NCI-H1092 treated with DMSO at 0.1 percent for 48 hours (cell line): Measurements from ENCODE around the gene SHB.

Source experiments
- DNase-seq: peaks from one replicate; lab custom pipeline; 2025; lab: John Stamatoyannopoulos, UW

Gene SHB

GRCh38 chr9:38088006-38088925, 19.2 kb upstream of the SHB start:
- DNase-seq: peak; percentile 73

GRCh38 chr9:38086496-38086895, 17.5 kb upstream of the SHB start:
- DNase-seq: no peak

- DNase-seq: no peak
Observed at GRCh38 chr9:38085308-38085707, 16.3 kb upstream of the SHB start.

GRCh38 chr9:38084556-38084880, 15.5 kb upstream of the SHB start:
- no peak for DNase-seq

GRCh38 chr9:38083858-38084555, 15.0 kb upstream of the SHB start:
- no peak for DNase-seq

- DNase-seq: no peak
Observed at GRCh38 chr9:38082446-38083287, 13.6 kb upstream of the SHB start.

GRCh38 chr9:38081356-38082108, 12.5 kb upstream of the SHB start:
- no peak for DNase-seq

- no peak for DNase-seq
Observed at GRCh38 chr9:38079461-38080031, 10.5 kb upstream of the SHB start.

GRCh38 chr9:38075272-38075671, 6.2 kb upstream of the SHB start:
- no peak for DNase-seq

- no peak for DNase-seq
Observed at GRCh38 chr9:38074441-38074961, 5.5 kb upstream of the SHB start.

- DNase-seq: no peak
Observed at GRCh38 chr9:38073882-38074281, 4.9 kb upstream of the SHB start.

- no peak for DNase-seq
Observed at GRCh38 chr9:38071470-38072134, 2.6 kb upstream of the SHB start.

GRCh38 chr9:38067859-38068681, 957 bp downstream of the SHB start:
- DNase-seq: peak; percentile 63

- DNase-seq: peak; percentile 39
Observed at GRCh38 chr9:38066914-38067858, 1.8 kb downstream of the SHB start.

GRCh38 chr9:38066197-38066913, 2.7 kb downstream of the SHB start:
- peak; percentile 39 for DNase-seq

- DNase-seq: no peak
Observed at GRCh38 chr9:38065369-38066075, 3.5 kb downstream of the SHB start.

GRCh38 chr9:38064842-38065368, 4.1 kb downstream of the SHB start:
- no peak for DNase-seq
